NCI-H1105 treated with DMSO at 0.1 percent for 48 hours (cell line): ENCODE results near the gene AGAP1.
"Not testable (repeated sequence)": the region's sequence is repeated elsewhere in the genome, so short reads cannot be mapped to it uniquely, and the experiment has no call there.

Source experiments
- DNase-seq: peaks from one replicate; lab custom pipeline; 2025; lab: John Stamatoyannopoulos, UW

AGAP1 gene

DNA sequence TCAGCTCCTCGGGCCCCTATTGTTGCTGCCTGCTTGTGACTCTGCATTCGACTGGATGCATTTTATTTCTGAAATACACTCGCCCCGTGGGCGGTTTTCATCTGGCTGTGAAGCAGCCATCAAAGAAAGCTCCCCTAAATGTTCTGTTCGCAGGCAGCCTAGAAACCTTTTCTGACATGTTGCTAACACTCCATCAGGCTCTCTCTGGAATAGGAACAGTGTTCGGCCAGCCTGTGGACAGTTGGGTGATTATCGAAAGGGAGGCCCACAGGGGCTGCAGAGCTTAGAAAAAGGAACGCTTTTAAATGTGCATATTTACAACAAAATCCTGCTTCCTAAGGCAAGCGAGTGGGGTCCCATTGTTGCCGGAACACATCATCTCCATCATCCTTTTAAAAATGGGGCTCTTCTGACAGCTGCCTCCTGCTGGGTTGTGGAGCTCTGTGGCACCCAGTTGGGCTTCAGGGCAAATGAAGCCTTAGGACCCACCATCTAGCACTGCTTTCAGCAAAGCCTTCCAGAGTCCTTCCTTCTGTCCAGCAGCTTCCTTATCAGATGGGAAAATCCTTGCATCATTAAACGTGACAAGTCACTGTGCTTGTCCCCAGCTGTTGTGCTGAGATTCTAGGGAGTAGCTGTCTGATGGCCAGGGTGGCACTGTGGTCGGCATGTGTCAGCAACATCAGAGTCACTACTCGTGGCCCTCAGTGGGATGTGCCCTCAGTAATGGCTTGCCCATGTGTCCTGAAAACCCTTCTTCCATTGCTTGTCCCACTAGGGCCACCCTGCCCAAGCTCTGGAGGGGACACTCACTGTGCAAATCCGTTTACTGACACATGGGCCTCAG lies 571.7 kb downstream of the AGAP1 start:
- DNase-seq = no peak

- DNase-seq = no peak
Observed at GRCh38 chr2:236070236-236070635, 576.4 kb downstream of the AGAP1 start.

- no peak for DNase-seq
Observed at GRCh38 chr2:236073246-236073645, 579.4 kb downstream of the AGAP1 start.

- no peak for DNase-seq
Observed at GRCh38 chr2:236073867-236074655, 580.2 kb downstream of the AGAP1 start.

DNA sequence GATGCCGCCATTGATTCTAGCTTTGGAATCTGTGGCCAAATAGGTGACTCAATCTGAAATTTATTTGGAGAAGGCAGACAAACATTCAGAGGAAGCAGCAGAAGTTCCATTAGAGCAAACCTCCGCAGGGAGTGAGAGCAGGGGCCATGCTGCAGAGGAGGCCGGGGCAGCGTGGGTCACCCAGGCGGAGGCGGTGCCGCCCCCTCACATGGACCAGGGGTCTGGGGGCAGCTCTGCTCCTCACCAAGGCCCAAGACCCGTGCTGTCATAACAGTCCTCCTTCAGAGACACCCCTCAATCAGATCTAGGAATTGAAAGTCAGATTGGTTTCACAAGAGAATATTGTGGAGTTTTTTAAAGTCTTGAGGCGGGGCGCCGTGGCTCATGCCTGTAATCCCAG lies 582.0 kb downstream of the AGAP1 start:
- no peak for DNase-seq

GRCh38 chr2:236078297-236079255 lies 584.7 kb downstream of the AGAP1 start:
- no peak for DNase-seq

- no peak for DNase-seq
Observed at GRCh38 chr2:236080412-236080811, 586.6 kb downstream of the AGAP1 start.

- no peak for DNase-seq
Observed at GRCh38 chr2:236081171-236081570, 587.3 kb downstream of the AGAP1 start.

DNA sequence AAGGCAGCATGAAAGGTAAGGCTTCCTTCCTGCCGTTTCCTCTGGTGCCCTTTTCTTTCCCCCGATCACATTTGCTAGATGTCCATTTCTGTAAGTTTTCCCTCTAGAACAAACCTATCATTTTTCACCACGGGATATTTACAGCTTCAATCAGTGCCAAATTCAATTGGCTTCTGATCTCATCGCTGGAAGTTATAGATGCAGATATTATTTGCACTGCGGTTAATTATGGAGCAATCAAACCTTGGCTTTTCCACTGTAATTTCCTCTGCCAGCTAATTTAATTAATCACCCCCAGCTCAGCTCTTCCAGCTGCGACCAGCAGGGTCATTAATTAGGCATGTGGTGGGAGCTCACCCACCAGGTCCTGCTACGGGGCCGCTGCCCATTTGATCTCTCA lies 588.2 kb downstream of the AGAP1 start:
- DNase-seq = peak; percentile 16

DNA sequence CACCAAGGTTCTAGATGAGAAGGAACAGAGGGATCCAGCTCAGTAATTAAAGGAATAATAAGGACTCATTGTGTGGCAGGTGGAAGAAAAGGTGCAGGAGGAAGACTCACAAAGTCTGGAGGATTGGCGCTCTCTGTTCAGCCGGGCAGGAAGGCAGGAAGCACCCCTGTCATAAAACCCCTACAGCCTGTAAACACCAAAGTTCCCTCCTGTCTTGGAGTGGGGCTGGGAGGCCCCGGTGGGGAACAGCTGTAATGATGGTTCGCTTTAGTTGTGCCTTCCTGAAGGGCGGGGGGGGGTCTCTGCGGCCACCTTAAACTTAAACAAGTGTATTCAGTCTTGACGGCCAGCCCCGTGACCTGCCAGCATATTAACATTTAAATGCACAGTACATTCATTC lies 590.1 kb downstream of the AGAP1 start:
- DNase-seq = no peak

DNA sequence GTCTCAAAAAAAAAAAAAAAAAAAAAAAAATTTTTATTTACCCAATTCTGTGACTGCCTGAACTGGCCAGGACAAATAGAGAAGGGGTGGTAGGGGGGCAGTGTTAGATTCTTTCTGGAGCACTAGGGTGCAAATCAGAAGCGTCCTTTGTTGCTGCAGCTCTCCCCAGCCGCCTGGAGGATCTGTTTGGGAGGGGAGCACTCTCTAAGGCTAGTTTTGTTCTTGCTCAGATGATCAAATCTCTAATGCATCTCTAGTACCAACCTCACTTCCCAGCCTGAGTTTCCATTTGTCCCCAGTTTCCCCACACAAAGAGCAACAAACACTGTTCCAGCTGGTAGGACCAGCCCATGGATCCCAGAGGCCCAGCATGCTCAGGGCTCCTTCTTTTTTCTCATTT lies 591.4 kb downstream of the AGAP1 start:
- no peak for DNase-seq

GRCh38 chr2:236085647-236086046 lies 591.8 kb downstream of the AGAP1 start:
- no peak for DNase-seq

DNA sequence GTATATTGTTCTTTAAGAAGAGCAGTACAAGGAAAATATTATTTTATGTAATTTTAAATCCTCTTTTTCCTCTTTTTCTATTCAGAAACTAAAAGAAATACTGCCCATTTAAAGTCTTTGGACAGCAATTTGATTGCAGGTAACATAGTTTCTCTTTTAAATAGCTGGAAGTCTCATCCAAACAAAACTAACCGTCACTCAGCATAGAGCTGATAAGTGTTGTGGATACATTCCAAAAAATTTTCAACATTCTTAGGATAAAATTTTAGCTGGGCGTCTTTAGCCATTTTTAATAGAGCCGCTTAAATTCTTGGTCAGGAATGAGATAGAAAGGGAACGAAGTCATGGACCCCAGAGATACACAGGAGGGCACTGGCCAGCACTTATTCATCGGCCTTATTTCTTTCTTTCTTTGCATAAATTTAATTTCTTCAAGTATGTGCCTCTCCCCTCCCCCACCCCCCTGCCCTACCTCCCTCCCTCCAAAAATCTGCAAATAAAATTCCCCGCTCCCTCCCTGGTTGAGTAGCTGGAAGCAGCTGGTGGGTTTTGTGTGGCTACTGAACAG lies 592.6 kb downstream of the AGAP1 start:
- DNase-seq = no peak

DNA sequence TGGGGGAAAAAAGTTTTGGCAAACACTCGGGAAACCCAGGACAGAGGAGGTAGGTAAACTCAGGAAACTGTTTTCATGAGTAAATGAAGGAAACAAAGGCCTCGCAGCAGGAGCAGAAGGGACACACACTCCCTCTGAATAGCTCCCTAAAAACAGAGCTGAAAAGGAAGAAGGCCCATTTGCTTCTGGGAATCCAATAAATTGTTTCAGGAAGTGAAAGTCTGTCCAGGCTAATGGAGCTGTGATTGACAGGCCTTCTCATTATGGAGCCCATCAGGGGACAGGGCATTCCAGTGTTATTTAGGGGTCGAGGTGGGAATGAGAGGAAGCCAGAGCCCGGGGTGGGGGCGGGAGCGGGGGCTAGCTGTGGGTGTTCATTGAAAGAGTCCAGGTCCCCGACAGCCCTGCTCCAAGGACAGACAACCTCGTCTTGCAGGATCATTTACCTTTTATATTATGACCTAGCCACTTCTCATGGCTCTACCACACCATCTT lies 593.2 kb downstream of the AGAP1 start:
- no peak for DNase-seq

DNA sequence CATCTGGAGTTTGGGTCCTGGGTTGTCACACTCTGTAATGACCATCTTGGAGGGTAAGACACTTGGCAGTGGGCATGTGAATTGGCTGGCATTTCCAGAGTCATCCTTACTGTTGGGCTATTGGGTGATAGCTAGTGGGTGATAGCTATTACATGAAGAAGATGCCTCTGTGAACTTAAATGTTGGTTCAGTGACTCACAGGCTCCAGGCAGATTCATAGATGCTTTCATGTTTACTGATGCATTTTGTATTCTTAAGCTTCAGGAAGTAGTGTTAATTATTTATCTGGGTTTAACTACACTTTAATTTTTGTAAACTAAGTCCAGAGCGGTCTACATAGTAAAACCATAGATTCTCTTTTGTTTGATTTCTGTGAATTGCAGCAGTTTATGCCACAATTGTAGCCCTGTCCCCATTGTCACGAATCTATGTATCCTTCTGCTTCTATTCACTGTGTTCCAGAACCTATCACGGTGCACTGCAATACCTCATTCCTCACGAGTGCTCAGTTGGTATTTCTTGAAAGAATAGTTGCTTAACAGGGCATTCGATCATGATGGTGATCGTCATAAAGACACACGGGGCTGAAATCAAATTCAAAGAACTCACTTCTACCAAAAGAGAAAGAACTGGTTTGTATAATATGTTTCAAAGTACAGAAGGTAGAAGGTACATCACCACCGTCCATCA lies 594.7 kb downstream of the AGAP1 start:
- no peak for DNase-seq

- no peak for DNase-seq
Observed at GRCh38 chr2:236089271-236090026, 595.6 kb downstream of the AGAP1 start.

DNA sequence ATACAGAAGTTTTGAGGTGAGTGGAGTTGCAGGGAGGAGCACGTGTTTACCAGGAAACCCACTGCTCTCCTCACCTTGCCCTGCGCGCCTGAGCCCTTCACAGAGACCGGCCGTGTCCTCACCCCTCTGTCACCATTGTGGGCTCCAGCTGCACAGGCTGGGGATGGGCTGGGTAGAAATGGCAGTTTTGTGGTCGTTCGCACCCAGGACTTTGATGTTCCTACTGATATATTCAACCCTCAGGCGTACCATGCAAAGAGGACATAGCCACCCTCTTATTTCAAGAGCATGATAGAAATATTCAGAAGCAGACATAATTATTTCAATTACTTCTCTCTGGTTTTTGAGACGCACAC lies 596.2 kb downstream of the AGAP1 start:
- DNase-seq = no peak

- not testable (repeated sequence) for DNase-seq
Observed at GRCh38 chr2:236090826-236091225, 597.0 kb downstream of the AGAP1 start.

GRCh38 chr2:236092714-236093113 lies 598.9 kb downstream of the AGAP1 start:
- DNase-seq = no peak

DNA sequence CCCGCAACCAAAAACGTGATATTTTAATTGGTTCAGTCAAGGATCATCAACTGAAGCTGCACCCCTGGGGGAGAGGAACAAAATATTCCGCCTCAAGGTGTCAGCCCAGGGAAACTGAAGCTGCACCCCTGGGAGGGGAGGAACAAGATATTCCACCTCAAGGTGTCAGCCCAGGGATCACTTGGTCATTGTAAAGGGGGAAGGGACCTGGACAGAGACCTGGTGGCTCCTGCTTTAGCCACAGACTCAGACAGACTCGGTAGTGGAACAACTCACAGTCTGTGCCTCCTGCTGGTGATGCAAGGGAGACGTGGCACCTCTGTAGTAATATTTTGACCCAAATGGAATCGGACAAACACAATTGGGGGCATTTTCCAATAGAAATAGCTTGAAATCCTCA lies 599.3 kb downstream of the AGAP1 start:
- no peak for DNase-seq
